B cell (primary cell): Measurements from ENCODE around the gene POMZP3. TPM values are rescaled to one million over a fixed set of nuclear protein-coding genes. Genes with fewer than 3 reads are reported as not detected.
"Not testable (repeated sequence)": the region's sequence is repeated elsewhere in the genome, so short reads cannot be mapped to it uniquely, and the experiment has no call there.

Experiments used
- ATAC-seq: fragments of 200-7000 bp; cut with Tn5 transposase; one replicate; pipeline ENCODE4 v1.10.0; 2021; ENCODE audit warnings: low read depth, mild to moderate bottlenecking, moderate number of reproducible peaks, moderate library complexity
- CTCF ChIA-PET: fragments of 350-600 bp; sonication (Branson Sonifier 250); formaldehyde crosslinking; loops from one replicate; lab custom pipeline; 2021; ENCODE audit warnings: antibody characterized with exemption, inconsistent platforms; lab: Charles Lee
- POLR2A ChIA-PET: fragments of 350-600 bp; sonication (Branson Sonifier 250); formaldehyde crosslinking; loops from one replicate; lab custom pipeline; 2021; ENCODE audit warnings: antibody characterized with exemption; lab: Charles Lee
- DNase-seq: peaks from one replicate; pipeline ENCODE4 v3.0.0; 2013
- H2AFZ ChIP-seq: 2 replicates; pipeline ENCODE4 v1.6.1; 2012; ENCODE audit warnings: mild to moderate bottlenecking, low read depth, low read length; ENCODE audit not compliant: insufficient read depth, poor library complexity, severe bottlenecking
- H3K27ac ChIP-seq, 2 donors: 1 replicate in 1 of 2; 2 replicates in 1 of 2; pipeline ENCODE4 v1.5.1; 2012 to 2013; ENCODE audit warnings: low read length in 2 of 2, mild to moderate bottlenecking in 2 of 2, moderate library complexity in 1 of 2
- H3K27me3 ChIP-seq, 4 experiments: fragments of 200-600 bp in 1 of 4; sonication (generic) in 1 of 4; replicated peaks in 1 of 4; 1 replicate in 2 of 4; 2 replicates in 2 of 4; pipeline versions ENCODE4 v1.6.1 to v1.7.0; 2013 to 2016; ENCODE audit warnings: low read length in 3 of 4, mild to moderate bottlenecking in 2 of 4, mixed read lengths in 1 of 4, moderate library complexity in 1 of 4; ENCODE audit not compliant: insufficient read depth in 4 of 4, control insufficient read depth in 3 of 4; ENCODE audit errors: control extremely low read depth in 1 of 4
- H3K36me3 ChIP-seq, 2 experiments: replicated peaks in 1 of 2; 1 replicate in 1 of 2; 2 replicates in 1 of 2; pipeline versions ENCODE4 v1.6.1 to v1.7.1; 2013; ENCODE audit warnings: low read length in 1 of 2; ENCODE audit not compliant: insufficient read depth in 2 of 2, control insufficient read depth in 1 of 2; ENCODE audit errors: control extremely low read depth in 1 of 2, extremely low read depth in 1 of 2
- H3K4me1 ChIP-seq, 2 donors: fragments of 200-600 bp in 1 of 2; sonication (generic) in 1 of 2; 1 replicate in 1 of 2; 2 replicates in 1 of 2; pipeline versions ENCODE4 v1.5.1 to v1.6.1; 2013 to 2017; ENCODE audit warnings: low read length in 2 of 2; ENCODE audit not compliant: control insufficient read depth in 2 of 2, insufficient read depth in 2 of 2
- H3K4me2 ChIP-seq: replicated peaks from 2 replicates; pipeline ENCODE3; 2012; ENCODE audit warnings: mild to moderate bottlenecking, low read depth, low read length; ENCODE audit not compliant: poor library complexity, severe bottlenecking
- H3K4me3 ChIP-seq, 5 experiments: fragments of 200-600 bp in 1 of 5; sonication (generic) in 1 of 5; 1 replicate in 3 of 5; 2 replicates in 2 of 5; pipeline versions ENCODE4 v1.5.1 to v1.7.0; 2011 to 2016; ENCODE audit warnings: low read length in 4 of 5, mild to moderate bottlenecking in 4 of 5, low read depth in 2 of 5, control low read depth in 1 of 5, moderate library complexity in 1 of 5; ENCODE audit not compliant: insufficient read depth in 1 of 5; ENCODE audit errors: control extremely low read depth in 1 of 5, extremely low read depth in 1 of 5
- H3K79me2 ChIP-seq: fragments of 200-600 bp; sonication (generic); one replicate; pipeline ENCODE4 v1.6.0; 2016; ENCODE audit warnings: low read length; ENCODE audit not compliant: control insufficient read depth, insufficient read depth
- H3K9ac ChIP-seq: fragments of 200-600 bp; sonication (generic); 2 replicates; pipeline ENCODE4 v1.6.1; 2017; ENCODE audit warnings: mild to moderate bottlenecking, low read length, moderate library complexity
- H3K9me3 ChIP-seq, 3 donors: one replicate each; pipeline versions ENCODE4 v1.6.1 to v1.7.1; 2013; ENCODE audit warnings: low read length in 2 of 3; ENCODE audit not compliant: control insufficient read depth in 2 of 3, insufficient read depth in 1 of 3; ENCODE audit errors: control extremely low read depth in 1 of 3
- H4K20me1 ChIP-seq: 2 replicates; pipeline ENCODE4 v1.6.0; 2012; ENCODE audit warnings: mild to moderate bottlenecking, low read length; ENCODE audit not compliant: insufficient read depth, control insufficient read depth, poor library complexity, severe bottlenecking
- H3K27ac Mint-ChIP-seq: one replicate; pipeline ENCODE4 v1.8.0; 2021; ENCODE audit warnings: mixed read lengths
- H3K27me3 Mint-ChIP-seq: one replicate; pipeline ENCODE4 v1.8.0; 2021; ENCODE audit warnings: mixed read lengths
- H3K4me1 Mint-ChIP-seq: one replicate; pipeline ENCODE4 v1.8.0; 2021; ENCODE audit warnings: mixed read lengths
- H3K4me3 Mint-ChIP-seq: one replicate; pipeline ENCODE4 v1.8.0; 2021; ENCODE audit warnings: mixed read lengths
- H3K9me3 Mint-ChIP-seq: one replicate; pipeline ENCODE4 v1.8.0; 2022; ENCODE audit warnings: mixed read lengths; ENCODE audit not compliant: insufficient read depth
- WGBS: methylation state at CpG from one replicate; pipeline ENCODE4 v1.1.5; 2013; ENCODE audit warnings: missing lambda C conversion rate; ENCODE audit not compliant: insufficient coverage; 5-methylcytosine and 5-hydroxymethylcytosine counted together
- intact Hi-C: fragments of 100-400 bp; cut with micrococcal nuclease; formaldehyde crosslinking; loops from one replicate; pipeline ENCODE4 v1.10.0; 2022
- polyA plus RNA-seq: library from polyadenylated mRNA; depleted of rRNA; stranded (reverse); fragments of >200 nt; gene quantifications from 2 replicates; pipeline ENCODE4 v1.2.3, GENCODE V29; 2012
- total RNA-seq, 2 donors: library from RNA; stranded (reverse); fragments of 120-200 nt in 1 of 2; gene quantifications; 1 replicate in 1 of 2; 2 replicates in 1 of 2; pipeline versions ENCODE4 v1.2.3 to v1.2.4, GENCODE V29; 2013 to 2022

The POMZP3 gene
- total and polyA plus RNA-seq, 2 donors (not counting 1 experiment from before 2014, with no cell fraction given), result 10.2 to 13.3 TPM

GRCh38 chr7:76606027-76606426 lies 21.1 kb downstream of the POMZP3 start:
- H3K4me1 Mint-ChIP-seq, H3K9me3 ChIP-seq, H3K79me2 ChIP-seq, H3K4me1 ChIP-seq, H3K4me3 ChIP-seq, H3K27me3 Mint-ChIP-seq, POLR2A ChIA-PET, H3K4me2 ChIP-seq, H4K20me1 ChIP-seq, CTCF ChIA-PET, H3K9ac ChIP-seq, H3K27me3 ChIP-seq, H3K36me3 ChIP-seq, H3K9me3 Mint-ChIP-seq, intact Hi-C loops: not testable (repeated sequence)
- Mint-ChIP-seq H3K4me3 (peak overlapping the region; percentile 70), H3K27ac (peak overlapping the region; percentile 88)
- ATAC-seq (peak; percentile 95), DNase-seq (peak; percentile 56)
- no CpG with 5 or more reads among the region's 6 CpGs for WGBS
- Histone ChIP-seq H3K27ac (peak overlapping the region in 1 of 2 donors; percentile 18), H2AFZ (peak overlapping the region; percentile 56)

GRCh38 chr7:76600650-76601049 lies 26.4 kb downstream of the POMZP3 start:
- H3K27ac ChIP-seq, POLR2A ChIA-PET, H3K9me3 Mint-ChIP-seq, H4K20me1 ChIP-seq, H3K4me3 Mint-ChIP-seq, H3K4me1 Mint-ChIP-seq, ATAC-seq, H3K36me3 ChIP-seq, H3K9ac ChIP-seq, intact Hi-C loops, H3K27me3 Mint-ChIP-seq, CTCF ChIA-PET, H3K27me3 ChIP-seq, DNase-seq, H3K27ac Mint-ChIP-seq, H3K4me2 ChIP-seq, H3K4me3 ChIP-seq, H3K9me3 ChIP-seq, H3K79me2 ChIP-seq, H2AFZ ChIP-seq, H3K4me1 ChIP-seq: not testable (repeated sequence)
- no CpG with 5 or more reads among the region's 3 CpGs for WGBS

GRCh38 chr7:76600116-76600482 lies 27.0 kb downstream of the POMZP3 start:
- H3K27me3 ChIP-seq, CTCF ChIA-PET, H3K27me3 Mint-ChIP-seq, DNase-seq, H3K9me3 ChIP-seq, H3K36me3 ChIP-seq, H3K27ac Mint-ChIP-seq, H3K4me2 ChIP-seq, H3K27ac ChIP-seq, H3K9me3 Mint-ChIP-seq, H3K4me3 ChIP-seq, intact Hi-C loops, H2AFZ ChIP-seq, H3K9ac ChIP-seq, H3K4me1 ChIP-seq, POLR2A ChIA-PET, H3K79me2 ChIP-seq, H3K4me3 Mint-ChIP-seq, H3K4me1 Mint-ChIP-seq, H4K20me1 ChIP-seq, ATAC-seq: not testable (repeated sequence)
- WGBS, result no CpG with 5 or more reads among the region's 2 CpGs

- H3K9ac ChIP-seq, intact Hi-C loops, POLR2A ChIA-PET, H3K4me1 Mint-ChIP-seq, H3K9me3 Mint-ChIP-seq, H3K4me3 ChIP-seq, ATAC-seq, H3K27ac ChIP-seq, H3K9me3 ChIP-seq, H3K79me2 ChIP-seq, H3K27ac Mint-ChIP-seq, H2AFZ ChIP-seq, H3K27me3 ChIP-seq, H3K27me3 Mint-ChIP-seq, H3K4me2 ChIP-seq, DNase-seq, H4K20me1 ChIP-seq, H3K4me1 ChIP-seq, H3K36me3 ChIP-seq, H3K4me3 Mint-ChIP-seq, CTCF ChIA-PET: not testable (repeated sequence)
Observed at GRCh38 chr7:76598590-76599264, 28.4 kb downstream of the POMZP3 start.
